LNCaP clone FGC (cell line): ENCODE data around the gene MTTP.

Experiments used
- DNase-seq: peaks from one replicate; pipeline ENCODE4 v3.0.0-alpha.2; 2011; ENCODE audit warnings: low read depth
- H3K4me3 ChIP-seq: 2 replicates; pipeline ENCODE4 v1.5.1; 2011; ENCODE audit warnings: mild to moderate bottlenecking, low read depth, low read length, control low read depth
- CTCF ChIP-seq: IDR thresholded peaks from 2 replicates; pipeline ENCODE4 v1.5.1; 2012; ENCODE audit warnings: mild to moderate bottlenecking; ENCODE audit not compliant: control insufficient read depth, insufficient read depth; ENCODE audit errors: extremely low read depth

The MTTP gene

GRCh38 chr4:99652596-99653436 lies 78.2 kb downstream of the MTTP start:
- no peak for DNase-seq
- H3K4me3 ChIP-seq: no peak overlapping the region
- TF ChIP-seq CTCF: no peak

GRCh38 chr4:99653916-99654315 lies 79.3 kb downstream of the MTTP start:
- no peak for TF ChIP-seq CTCF
- DNase-seq: no peak
- no peak overlapping the region for H3K4me3 ChIP-seq

- no peak overlapping the region for H3K4me3 ChIP-seq
- no peak for TF ChIP-seq CTCF
- DNase-seq: no peak
These were observed 79.7 kb downstream of the MTTP start for GRCh38 chr4:99654361-99654761.

- TF ChIP-seq CTCF: no peak
- H3K4me3 ChIP-seq: no peak overlapping the region
- peak; percentile 35 for DNase-seq
These were observed 80.9 kb downstream of the MTTP start for GRCh38 chr4:99655308-99656081.

GRCh38 chr4:99657798-99658197 lies 83.2 kb downstream of the MTTP start, which contains the start of gene C4orf54:
Gene C4orf54, minus strand, starts transcription at chr4:99657828. Its CDS starts 3,180 bp downstream, at chr4:99654648.
- H3K4me3 ChIP-seq: no peak within 1 kb of the TSS
- no peak for TF ChIP-seq CTCF
- no peak for DNase-seq

- no peak for DNase-seq
- H3K4me3 ChIP-seq: no peak overlapping the region
- no peak for TF ChIP-seq CTCF
These were observed 84.0 kb downstream of the MTTP start for GRCh38 chr4:99658666-99659065.
